ENCODE results near the gene PRTFDC1.

- TF ChIP-seq POLR2A (IDR thresholded peaks at IDR 0.05; ENCODE audit: low read depth, low read length) (no peak), POLR2AphosphoS5 (IDR thresholded peaks at IDR 0.05; ENCODE audit: low read depth, low read length) (no peak), TAF1 (IDR thresholded peaks at IDR 0.05; ENCODE audit: low read depth, low read length) (no peak)
Measured at GRCh38 chr10:24982319-24983112, 30.1 kb upstream of the PRTFDC1 start.
